ENCODE results near the gene RAB4A.

The RAB4A gene

GRCh38 chr1:229258031-229258756, 12.7 kb upstream of the RAB4A start:
- H3K4me1 ChIP-seq (ENCODE audit: control insufficient read depth in 1 of 2, insufficient read depth in 2 of 2, low read length in 2 of 2) = peaks cover 3 to 7% of the 10 kb centered on the region in 2 experiments
- H3K27me3 ChIP-seq (ENCODE audit: insufficient read depth, low read length) = no peaks in the 10 kb centered on the region
- peaks cover 3% of the 10 kb centered on the region for H3K79me1 ChIP-seq (ENCODE audit: low read length)
- no peak overlapping the region for H3K4ac ChIP-seq (ENCODE audit: low read depth, low read length)
- no peak overlapping the region for H3K9ac ChIP-seq (ENCODE audit: low read length)
- H3K27ac ChIP-seq (ENCODE audit: low read depth, low read length) = no peak overlapping the region
- no peaks in the 10 kb centered on the region for H3K9me3 ChIP-seq (ENCODE audit: insufficient read depth, low read depth, low read length)
- peak; percentile 64 to 83 for DNase-seq
- H3K36me3 ChIP-seq (ENCODE audit: control insufficient read depth in 1 of 2, insufficient read depth in 2 of 2, low read length in 2 of 2) = no peaks in the 10 kb centered on the region
- H2BK12ac ChIP-seq (ENCODE audit: low read length) = no peak overlapping the region
- no peak overlapping the region for H3K23ac ChIP-seq (ENCODE audit: low read length)
- H3K14ac ChIP-seq (ENCODE audit: low read length) = no peak overlapping the region
- no peak overlapping the region for H4K12ac ChIP-seq (ENCODE audit: low read depth, low read length)
- H2AFZ ChIP-seq (ENCODE audit: insufficient read depth, low read length, poor library complexity) = no peak overlapping the region
- H2AK5ac ChIP-seq (ENCODE audit: low read length) = no peak overlapping the region
- H3K4me3 ChIP-seq (ENCODE audit: low read depth, low read length) = no peak overlapping the region
- no CpG with 5 or more reads among the region's 4 CpGs for WGBS (ENCODE audit: extremely low coverage, insufficient coverage, insufficient read length)
- peak overlapping the region; percentile 27 for H2BK120ac ChIP-seq (ENCODE audit: insufficient read depth, low read length, poor library complexity)
- no peak overlapping the region for H4K91ac ChIP-seq (ENCODE audit: low read depth, low read length)
- no peak overlapping the region for H3K18ac ChIP-seq (ENCODE audit: low read length)
- no peak overlapping the region for H3K4me2 ChIP-seq (ENCODE audit: low read length)
- no peaks in the 10 kb centered on the region for H3K79me2 ChIP-seq (ENCODE audit: control insufficient read depth, insufficient read depth, low read length, poor library complexity)
- H4K8ac ChIP-seq (ENCODE audit: low read depth, low read length) = no peak overlapping the region
- no peak overlapping the region for H2BK5ac ChIP-seq (ENCODE audit: low read depth, low read length, poor library complexity)

- Histone ChIP-seq H3K4me2 (ENCODE audit: low read length) (no peak overlapping the region), H3K14ac (ENCODE audit: low read length) (no peak overlapping the region)
These were observed 12.2 kb upstream of the RAB4A start for GRCh38 chr1:229258757-229259060.

GRCh38 chr1:229260297-229260696, 10.6 kb upstream of the RAB4A start:
- Histone ChIP-seq H3K4me2 (ENCODE audit: low read length) (no peak overlapping the region), H3K4ac (ENCODE audit: low read depth, low read length) (no peak overlapping the region), H3K27me3 (ENCODE audit: insufficient read depth, low read length) (no peaks in the 10 kb centered on the region), H2AK5ac (ENCODE audit: low read length) (no peak overlapping the region), H4K12ac (ENCODE audit: low read depth, low read length) (no peak overlapping the region), H2BK12ac (ENCODE audit: low read length) (no peak overlapping the region), H4K8ac (ENCODE audit: low read depth, low read length) (no peak overlapping the region), H2BK5ac (ENCODE audit: low read depth, low read length, poor library complexity) (no peak overlapping the region), H3K4me1 (ENCODE audit: control insufficient read depth in 1 of 2, insufficient read depth in 2 of 2, low read length in 2 of 2) (peaks cover 0 to 4% of the 10 kb centered on the region in 2 experiments), H3K18ac (ENCODE audit: low read length) (no peak overlapping the region), H3K36me3 (ENCODE audit: control insufficient read depth in 1 of 2, insufficient read depth in 2 of 2, low read length in 2 of 2) (no peaks in the 10 kb centered on the region), H3K27ac (ENCODE audit: low read depth, low read length) (no peak overlapping the region), H2BK120ac (ENCODE audit: insufficient read depth, low read length, poor library complexity) (no peak overlapping the region), H3K4me3 (ENCODE audit: low read depth, low read length) (no peak overlapping the region), H3K79me1 (ENCODE audit: low read length) (no peaks in the 10 kb centered on the region), H2AFZ (ENCODE audit: insufficient read depth, low read length, poor library complexity) (no peak overlapping the region), H4K91ac (ENCODE audit: low read depth, low read length) (no peak overlapping the region), H3K14ac (ENCODE audit: low read length) (no peak overlapping the region), H3K9ac (ENCODE audit: low read length) (no peak overlapping the region), H3K79me2 (ENCODE audit: control insufficient read depth, insufficient read depth, low read length, poor library complexity) (no peaks in the 10 kb centered on the region), H3K9me3 (ENCODE audit: insufficient read depth, low read depth, low read length) (no peaks in the 10 kb centered on the region), H3K23ac (ENCODE audit: low read length) (no peak overlapping the region)
- WGBS (ENCODE audit: extremely low coverage, insufficient coverage, insufficient read length) = no CpG with 5 or more reads among the region's 3 CpGs
- no peak for DNase-seq

More at GRCh38 chr1:229258757-229259060, 12.2 kb upstream of the RAB4A start:
- Histone ChIP-seq H3K4ac (ENCODE audit: low read depth, low read length) (no peak overlapping the region), H4K12ac (ENCODE audit: low read depth, low read length) (no peak overlapping the region), H3K23ac (ENCODE audit: low read length) (no peak overlapping the region), H3K9ac (ENCODE audit: low read length) (no peak overlapping the region), H3K79me1 (ENCODE audit: low read length) (peaks cover 2% of the 10 kb centered on the region), H2BK12ac (ENCODE audit: low read length) (no peak overlapping the region), H2AK5ac (ENCODE audit: low read length) (no peak overlapping the region), H2BK5ac (ENCODE audit: low read depth, low read length, poor library complexity) (no peak overlapping the region), H2AFZ (ENCODE audit: insufficient read depth, low read length, poor library complexity) (no peak overlapping the region), H4K91ac (ENCODE audit: low read depth, low read length) (no peak overlapping the region), H3K27ac (ENCODE audit: low read depth, low read length) (no peak overlapping the region), H3K9me3 (ENCODE audit: insufficient read depth, low read depth, low read length) (no peaks in the 10 kb centered on the region), H3K4me1 (ENCODE audit: control insufficient read depth in 1 of 2, insufficient read depth in 2 of 2, low read length in 2 of 2) (peaks cover 3 to 6% of the 10 kb centered on the region in 2 experiments), H2BK120ac (ENCODE audit: insufficient read depth, low read length, poor library complexity) (peak overlapping the region; percentile 27), H3K27me3 (ENCODE audit: insufficient read depth, low read length) (no peaks in the 10 kb centered on the region), H4K8ac (ENCODE audit: low read depth, low read length) (no peak overlapping the region), H3K18ac (ENCODE audit: low read length) (no peak overlapping the region), H3K4me3 (ENCODE audit: low read depth, low read length) (no peak overlapping the region), H3K79me2 (ENCODE audit: control insufficient read depth, insufficient read depth, low read length, poor library complexity) (no peaks in the 10 kb centered on the region), H3K36me3 (ENCODE audit: control insufficient read depth in 1 of 2, insufficient read depth in 2 of 2, low read length in 2 of 2) (no peaks in the 10 kb centered on the region)
- DNase-seq = no peak
- no CpG with 5 or more reads among the region's 5 CpGs for WGBS (ENCODE audit: extremely low coverage, insufficient coverage, insufficient read length)

- Histone ChIP-seq H3K14ac (ENCODE audit: low read length) (no peak overlapping the region), H3K18ac (ENCODE audit: low read length) (no peak overlapping the region), H4K8ac (ENCODE audit: low read depth, low read length) (no peak overlapping the region), H2AFZ (ENCODE audit: insufficient read depth, low read length, poor library complexity) (no peak overlapping the region), H3K9me3 (ENCODE audit: insufficient read depth, low read depth, low read length) (no peaks in the 10 kb centered on the region), H3K79me2 (ENCODE audit: control insufficient read depth, insufficient read depth, low read length, poor library complexity) (no peaks in the 10 kb centered on the region), H2BK120ac (ENCODE audit: insufficient read depth, low read length, poor library complexity) (no peak overlapping the region), H3K4me2 (ENCODE audit: low read length) (no peak overlapping the region), H3K27ac (ENCODE audit: low read depth, low read length) (no peak overlapping the region), H2BK12ac (ENCODE audit: low read length) (no peak overlapping the region), H4K12ac (ENCODE audit: low read depth, low read length) (no peak overlapping the region), H3K4me1 (ENCODE audit: control insufficient read depth in 1 of 2, insufficient read depth in 2 of 2, low read length in 2 of 2) (peaks cover 0 to 4% of the 10 kb centered on the region in 2 experiments), H3K4me3 (ENCODE audit: low read depth, low read length) (no peak overlapping the region), H3K9ac (ENCODE audit: low read length) (no peak overlapping the region), H2AK5ac (ENCODE audit: low read length) (no peak overlapping the region), H4K91ac (ENCODE audit: low read depth, low read length) (no peak overlapping the region), H3K4ac (ENCODE audit: low read depth, low read length) (no peak overlapping the region), H3K36me3 (ENCODE audit: control insufficient read depth in 1 of 2, insufficient read depth in 2 of 2, low read length in 2 of 2) (no peaks in the 10 kb centered on the region), H3K23ac (ENCODE audit: low read length) (no peak overlapping the region), H3K79me1 (ENCODE audit: low read length) (no peaks in the 10 kb centered on the region), H2BK5ac (ENCODE audit: low read depth, low read length, poor library complexity) (no peak overlapping the region), H3K27me3 (ENCODE audit: insufficient read depth, low read length) (no peaks in the 10 kb centered on the region)
- no CpG with 5 or more reads among the region's 2 CpGs for WGBS (ENCODE audit: extremely low coverage, insufficient coverage, insufficient read length)
- DNase-seq = no peak
These were observed 8.7 kb upstream of the RAB4A start for GRCh38 chr1:229262239-229262638.

Data from trophoblast cell (in vitro differentiated cells and primary cell).